Type B pancreatic cell (in vitro differentiated cells): Measurements from ENCODE around the gene IGF2BP2. TPM values are rescaled to one million over a fixed set of nuclear protein-coding genes. Genes with fewer than 3 reads are reported as not detected.
A peak's percentile ranks its signal among the peaks of the same experiment; 100 is the strongest.

ENCODE experiments used
- DNase-seq: peaks from one replicate; pipeline ENCODE4 v3.0.0; 2021; ENCODE audit warnings: mixed read lengths; ENCODE audit not compliant: unreplicated experiment; ENCODE audit errors: extremely low spot score
- H3K27ac Mint-ChIP-seq: 2 replicates; pipeline ENCODE4 v1.8.0; 2021; ENCODE audit warnings: mild to moderate bottlenecking, mixed read lengths
- H3K27me3 Mint-ChIP-seq: 2 replicates; pipeline ENCODE4 v1.8.0; 2021; ENCODE audit warnings: mixed read lengths
- H3K36me3 Mint-ChIP-seq: 2 replicates; pipeline ENCODE4 v1.8.0; 2021; ENCODE audit warnings: mixed read lengths
- H3K4me1 Mint-ChIP-seq: one replicate; pipeline ENCODE4 v1.8.0; 2021; ENCODE audit warnings: mixed read lengths; ENCODE audit not compliant: unreplicated experiment
- H3K4me3 Mint-ChIP-seq: 2 replicates; pipeline ENCODE4 v1.8.0; 2021; ENCODE audit warnings: mild to moderate bottlenecking, mixed read lengths
- H3K9me3 Mint-ChIP-seq: 2 replicates; pipeline ENCODE4 v1.8.0; 2021; ENCODE audit warnings: mixed read lengths
- total RNA-seq: library from RNA; stranded (reverse); gene quantifications from 2 replicates; pipeline ENCODE4 v1.2.1, GENCODE V29; 2021; ENCODE audit warnings: low replicate concordance
- TF ChIP-seq, protein P1 (sequence below): fragments of 200-600 bp; sonication (generic); conservative IDR thresholded peaks from 2 replicates; pipeline ENCODE4 v1.5.0; 2021; ENCODE audit warnings: antibody characterized with exemption, mild to moderate bottlenecking

The IGF2BP2 gene
- total RNA-seq, 1 donor from 2014 or later, result 140 TPM

DNA sequence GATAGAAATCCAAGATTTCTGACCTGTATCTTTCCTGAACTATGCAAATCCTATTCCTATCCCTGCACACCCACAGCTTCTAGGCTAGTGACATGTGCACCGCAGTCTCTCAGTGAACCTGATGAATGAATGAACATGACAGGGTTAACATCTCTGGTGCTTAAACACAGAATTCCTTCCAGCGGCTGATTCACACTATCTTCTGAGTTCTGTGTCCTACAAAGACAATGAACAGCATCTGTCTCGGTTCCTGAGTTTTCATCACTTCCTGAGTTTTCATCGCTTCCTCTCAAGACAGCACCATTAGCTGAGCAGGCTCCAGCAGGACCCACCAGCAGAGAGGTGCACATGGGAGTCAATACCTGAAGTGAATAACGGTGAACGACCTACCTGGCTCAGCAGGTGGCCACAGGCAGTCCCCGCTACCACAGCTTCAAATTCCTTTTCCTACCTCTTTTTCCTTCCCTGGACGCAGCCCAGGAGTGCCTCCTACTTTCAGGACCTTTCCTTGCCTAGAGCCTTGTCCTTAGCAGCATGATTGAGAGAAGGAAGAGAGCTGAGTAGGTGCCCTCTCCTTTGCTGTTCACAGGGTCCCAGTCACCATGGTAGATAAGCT is 113.5 kb downstream of the IGF2BP2 start:
- H3K4me1 Mint-ChIP-seq, result peaks cover 39% of the 10 kb centered on the region
- no peaks in the 10 kb centered on the region for H3K36me3 Mint-ChIP-seq
- no peaks in the 10 kb centered on the region for H3K27me3 Mint-ChIP-seq
- DNase-seq, result no peak
- no peak overlapping the region for H3K4me3 Mint-ChIP-seq
- TF ChIP-seq, protein P1, sequence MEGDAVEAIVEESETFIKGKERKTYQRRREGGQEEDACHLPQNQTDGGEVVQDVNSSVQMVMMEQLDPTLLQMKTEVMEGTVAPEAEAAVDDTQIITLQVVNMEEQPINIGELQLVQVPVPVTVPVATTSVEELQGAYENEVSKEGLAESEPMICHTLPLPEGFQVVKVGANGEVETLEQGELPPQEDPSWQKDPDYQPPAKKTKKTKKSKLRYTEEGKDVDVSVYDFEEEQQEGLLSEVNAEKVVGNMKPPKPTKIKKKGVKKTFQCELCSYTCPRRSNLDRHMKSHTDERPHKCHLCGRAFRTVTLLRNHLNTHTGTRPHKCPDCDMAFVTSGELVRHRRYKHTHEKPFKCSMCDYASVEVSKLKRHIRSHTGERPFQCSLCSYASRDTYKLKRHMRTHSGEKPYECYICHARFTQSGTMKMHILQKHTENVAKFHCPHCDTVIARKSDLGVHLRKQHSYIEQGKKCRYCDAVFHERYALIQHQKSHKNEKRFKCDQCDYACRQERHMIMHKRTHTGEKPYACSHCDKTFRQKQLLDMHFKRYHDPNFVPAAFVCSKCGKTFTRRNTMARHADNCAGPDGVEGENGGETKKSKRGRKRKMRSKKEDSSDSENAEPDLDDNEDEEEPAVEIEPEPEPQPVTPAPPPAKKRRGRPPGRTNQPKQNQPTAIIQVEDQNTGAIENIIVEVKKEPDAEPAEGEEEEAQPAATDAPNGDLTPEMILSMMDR, result no peak
- H3K9me3 Mint-ChIP-seq, result no peaks in the 10 kb centered on the region
- H3K27ac Mint-ChIP-seq, result peak overlapping the region; percentile 31

DNA sequence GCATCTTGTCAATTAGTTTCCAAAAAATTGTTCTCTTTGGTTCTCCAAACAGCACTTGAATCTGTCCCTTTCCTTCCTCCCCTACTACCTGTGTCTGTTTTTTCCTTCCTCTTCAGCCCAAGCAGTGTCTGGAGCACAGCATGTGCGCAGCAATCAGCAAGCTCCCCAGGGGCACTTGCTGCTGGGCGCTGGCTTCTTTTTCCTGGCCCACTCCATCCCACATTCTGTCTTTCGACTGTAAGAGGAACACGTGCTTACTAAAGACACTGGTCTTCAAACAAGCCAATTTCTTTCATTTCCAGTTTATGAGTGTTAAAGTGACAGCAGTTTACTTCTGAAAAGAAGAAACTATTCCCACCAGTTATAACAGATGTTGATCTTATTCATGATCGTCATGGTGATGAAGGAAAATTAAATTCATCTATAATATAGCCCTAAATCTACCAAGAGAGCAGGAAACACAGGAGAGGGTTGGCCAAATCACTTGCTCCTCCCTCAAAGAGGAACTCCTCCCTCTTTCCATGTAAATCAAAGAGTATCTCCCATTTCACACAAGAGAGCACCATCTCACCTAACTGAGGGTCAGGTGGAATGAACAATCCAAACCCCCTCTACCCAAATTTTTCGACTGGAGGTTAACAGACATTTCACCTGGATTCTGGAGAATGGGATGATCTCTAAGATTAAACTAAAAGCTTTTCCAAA is 115.4 kb downstream of the IGF2BP2 start:
- Mint-ChIP-seq H3K27ac (peak overlapping the region; percentile 25), H3K36me3 (no peaks in the 10 kb centered on the region), H3K4me3 (no peak overlapping the region), H3K4me1 (peaks cover 26% of the 10 kb centered on the region), H3K9me3 (no peaks in the 10 kb centered on the region), H3K27me3 (no peaks in the 10 kb centered on the region)
- no peak for DNase-seq
- TF ChIP-seq, protein P1, result no peak

DNA sequence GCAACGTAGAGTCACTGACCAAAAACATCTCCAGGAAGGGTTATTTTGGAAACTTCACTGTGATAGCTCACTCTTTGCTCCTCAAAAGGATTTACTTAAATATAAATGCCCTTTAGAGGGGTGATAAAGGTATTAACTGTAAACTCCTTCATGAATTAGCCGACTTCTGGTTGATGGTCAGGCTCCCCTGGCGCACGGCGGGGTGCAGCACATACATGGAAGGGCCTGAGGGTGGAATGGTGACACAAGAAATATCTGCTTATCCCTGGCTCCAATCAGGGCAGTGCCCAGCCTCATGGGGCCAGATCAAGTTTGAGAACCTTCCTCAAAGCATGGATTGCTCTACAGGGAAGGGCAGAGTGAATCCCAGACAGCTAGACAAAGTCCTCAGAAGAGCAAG is 116.5 kb downstream of the IGF2BP2 start:
- no peaks in the 10 kb centered on the region for H3K9me3 Mint-ChIP-seq
- H3K4me1 Mint-ChIP-seq, result peaks cover 26% of the 10 kb centered on the region
- no peak for DNase-seq
- no peak overlapping the region for H3K4me3 Mint-ChIP-seq
- TF ChIP-seq, protein P1, result no peak
- H3K36me3 Mint-ChIP-seq, result no peaks in the 10 kb centered on the region
- no peaks in the 10 kb centered on the region for H3K27me3 Mint-ChIP-seq
- H3K27ac Mint-ChIP-seq, result no peak overlapping the region

DNA sequence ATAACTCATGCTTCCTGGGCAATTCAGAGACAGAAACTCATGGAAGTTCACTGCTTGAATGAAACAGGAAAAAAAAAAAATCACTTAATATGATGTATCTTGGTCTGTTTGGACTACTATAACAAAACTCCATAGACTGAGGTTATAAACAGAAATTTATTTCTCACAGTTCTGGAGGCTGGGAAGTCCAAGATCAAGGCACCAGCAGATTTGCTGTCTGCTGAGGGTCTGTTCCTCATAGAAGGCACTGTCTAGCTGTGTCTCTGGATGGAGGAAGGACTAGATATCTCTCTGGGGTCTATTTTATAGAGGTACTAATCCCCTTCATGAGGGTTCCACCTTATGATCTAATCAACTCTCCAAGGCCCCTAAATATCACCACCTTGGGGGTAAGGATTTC is 119.3 kb downstream of the IGF2BP2 start:
- Mint-ChIP-seq H3K4me3 (no peak overlapping the region), H3K27me3 (no peaks in the 10 kb centered on the region), H3K9me3 (no peaks in the 10 kb centered on the region), H3K27ac (no peak overlapping the region), H3K36me3 (peaks cover 4% of the 10 kb centered on the region), H3K4me1 (peaks cover 33% of the 10 kb centered on the region)
- TF ChIP-seq, protein P1, result no peak
- DNase-seq, result no peak

DNA sequence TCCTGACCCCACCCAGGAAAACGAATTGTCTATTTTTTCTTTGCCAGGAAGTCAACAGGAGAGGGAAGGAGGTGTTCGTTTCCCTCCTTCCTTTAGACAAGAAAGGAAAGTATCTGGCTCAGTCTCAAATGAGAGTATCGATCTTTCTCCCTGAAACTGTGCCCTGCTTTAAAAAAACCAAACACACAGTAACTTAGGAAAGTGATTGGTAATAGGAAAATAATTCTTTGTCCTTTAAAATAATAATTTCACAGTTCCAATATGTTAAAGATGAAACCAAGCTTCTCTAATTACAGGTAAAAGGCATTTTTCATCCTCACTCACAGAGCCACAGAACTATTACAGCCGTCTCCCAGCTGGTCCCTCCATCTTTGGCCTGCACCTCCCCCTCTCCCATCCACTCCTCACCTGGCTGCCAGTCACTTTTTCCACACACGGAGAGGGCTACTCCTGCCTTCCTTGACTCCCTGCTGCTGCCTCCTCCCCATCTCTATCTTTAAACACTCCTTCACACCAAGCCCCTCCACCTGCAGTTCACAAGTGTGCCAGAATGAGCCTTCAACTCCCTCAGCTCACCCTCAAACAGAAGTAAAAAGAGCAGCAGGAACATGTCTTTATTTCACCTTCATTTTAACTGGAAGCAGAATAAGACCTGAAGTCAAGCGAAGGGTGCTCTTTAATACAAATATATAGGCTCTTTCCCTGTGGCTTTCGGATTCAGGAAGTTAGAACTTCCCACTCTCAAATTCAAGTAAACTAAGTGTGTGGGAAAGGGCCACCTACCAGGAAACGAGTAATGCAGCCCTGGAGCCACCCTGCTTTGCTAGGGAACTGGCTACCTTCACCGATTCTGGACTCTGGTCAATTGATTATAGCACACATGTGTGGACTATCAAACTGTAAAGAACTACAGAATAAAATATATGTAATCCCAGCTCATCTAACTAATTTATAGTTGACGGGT is 122.3 kb downstream of the IGF2BP2 start:
- no peaks in the 10 kb centered on the region for H3K27me3 Mint-ChIP-seq
- peak overlapping the region; percentile 62 for H3K27ac Mint-ChIP-seq
- H3K4me1 Mint-ChIP-seq, result peaks cover 27% of the 10 kb centered on the region
- peak overlapping the region; percentile 58 for H3K4me3 Mint-ChIP-seq
- DNase-seq, result no peak
- H3K36me3 Mint-ChIP-seq, result peaks cover 4% of the 10 kb centered on the region
- H3K9me3 Mint-ChIP-seq, result no peaks in the 10 kb centered on the region
- TF ChIP-seq, protein P1, result no peak
